Neuronal stem cell (in vitro differentiated cells): ENCODE results near the gene MRPL16. TPM values are rescaled to one million over a fixed set of nuclear protein-coding genes. Genes with fewer than 3 reads are reported as not detected.

ENCODE experiments used
- DNase-seq: peaks from one replicate; pipeline ENCODE4 v3.0.0-alpha.2; 2013; ENCODE audit warnings: low spot score
- H2AFZ ChIP-seq: one replicate; pipeline ENCODE4 v1.6.1; 2013; ENCODE audit warnings: mild to moderate bottlenecking, low read length, inconsistent platforms
- H2AK5ac ChIP-seq: 2 replicates; pipeline ENCODE4 v1.6.1; 2013; ENCODE audit warnings: low read depth, mild to moderate bottlenecking, inconsistent platforms, low read length, moderate library complexity, mixed read lengths
- H2BK120ac ChIP-seq: 2 replicates; pipeline ENCODE4 v1.6.1; 2013; ENCODE audit warnings: low read depth, mild to moderate bottlenecking, inconsistent platforms, low read length, moderate library complexity, mixed read lengths
- H2BK12ac ChIP-seq: one replicate; pipeline ENCODE4 v1.6.1; 2013; ENCODE audit warnings: low read length, inconsistent platforms
- H2BK15ac ChIP-seq: 2 replicates; pipeline ENCODE4 v1.6.1; 2013; ENCODE audit warnings: mild to moderate bottlenecking, low read length, inconsistent platforms, mixed read lengths
- H2BK5ac ChIP-seq: one replicate; pipeline ENCODE4 v1.6.1; 2013; ENCODE audit warnings: inconsistent platforms, mild to moderate bottlenecking, low read length, moderate library complexity
- H3K14ac ChIP-seq: one replicate; pipeline ENCODE4 v1.6.1; 2013; ENCODE audit warnings: low read length, inconsistent platforms
- H3K18ac ChIP-seq: 2 replicates; pipeline ENCODE4 v1.6.1; 2013; ENCODE audit warnings: low read length, inconsistent platforms
- H3K23ac ChIP-seq: 2 replicates; pipeline ENCODE4 v1.6.1; 2013; ENCODE audit warnings: low read depth, mild to moderate bottlenecking, mixed read lengths, low read length, inconsistent platforms; ENCODE audit not compliant: poor library complexity
- H3K27ac ChIP-seq: replicated peaks from 3 replicates; pipeline ENCODE4 v1.5.1; 2013; ENCODE audit warnings: low read length, inconsistent platforms
- H3K27me3 ChIP-seq, 3 experiments: 2 replicates each; pipeline ENCODE4 v1.6.1; 2013; ENCODE audit warnings: low read length in 3 of 3, mild to moderate bottlenecking in 2 of 3, inconsistent platforms in 1 of 3, low read depth in 1 of 3, mixed read lengths in 1 of 3, moderate library complexity in 1 of 3; ENCODE audit not compliant: control insufficient read depth in 3 of 3, insufficient read depth in 3 of 3
- H3K36me3 ChIP-seq, 2 donors: replicated peaks in 1 of 2; 2 replicates each; pipeline ENCODE4 v1.6.1; 2013; ENCODE audit warnings: low read length in 2 of 2; ENCODE audit not compliant: control insufficient read depth in 2 of 2, insufficient read depth in 2 of 2
- H3K4ac ChIP-seq: 2 replicates; pipeline ENCODE4 v1.6.1; 2013; ENCODE audit warnings: inconsistent platforms, mild to moderate bottlenecking, low read length, moderate library complexity
- H3K4me1 ChIP-seq, 2 donors: 1 replicate in 1 of 2; 2 replicates in 1 of 2; pipeline ENCODE4 v1.6.1; 2013; ENCODE audit warnings: low read length in 2 of 2, low read depth in 1 of 2; ENCODE audit not compliant: control insufficient read depth in 2 of 2, insufficient read depth in 1 of 2
- H3K4me2 ChIP-seq: one replicate; pipeline ENCODE4 v1.6.1; 2013; ENCODE audit warnings: mild to moderate bottlenecking, low read length, inconsistent platforms; ENCODE audit not compliant: insufficient read depth, poor library complexity, severe bottlenecking
- H3K4me3 ChIP-seq, 2 donors: 2 replicates each; pipeline ENCODE4 v1.5.1; 2013; ENCODE audit warnings: low read length in 2 of 2, mild to moderate bottlenecking in 2 of 2, inconsistent platforms in 1 of 2, moderate library complexity in 1 of 2
- H3K79me1 ChIP-seq: one replicate; pipeline ENCODE4 v1.6.1; 2013; ENCODE audit warnings: low read depth, mild to moderate bottlenecking, inconsistent platforms, low read length, moderate library complexity
- H3K9ac ChIP-seq: one replicate; pipeline ENCODE4 v1.6.1; 2013; ENCODE audit warnings: mild to moderate bottlenecking, low read depth, low read length, inconsistent platforms; ENCODE audit not compliant: poor library complexity
- H3K9me3 ChIP-seq, 2 donors: replicated peaks in 1 of 2; 2 replicates each; pipeline versions ENCODE3 to v1.6.1; 2013; ENCODE audit warnings: low read length in 2 of 2, mild to moderate bottlenecking in 2 of 2, inconsistent platforms in 1 of 2, low read depth in 1 of 2, mixed read lengths in 1 of 2, moderate library complexity in 1 of 2; ENCODE audit not compliant: control insufficient read depth in 2 of 2, insufficient read depth in 1 of 2
- H4K8ac ChIP-seq: one replicate; pipeline ENCODE4 v1.6.1; 2013; ENCODE audit warnings: low read depth, mild to moderate bottlenecking, inconsistent platforms, low read length, moderate library complexity
- H4K91ac ChIP-seq: one replicate; pipeline ENCODE4 v1.6.1; 2013; ENCODE audit warnings: low read length, low read depth, mild to moderate bottlenecking, inconsistent platforms; ENCODE audit not compliant: poor library complexity
- WGBS, 2 donors: extraction: QIAGEN DNeasy Blood & Tissue Kit; methylation state at CpG; one replicate each; pipeline ENCODE4 v1.1.7; 2013; ENCODE audit warnings: missing lambda C conversion rate in 2 of 2, mixed read lengths in 1 of 2; ENCODE audit not compliant: insufficient read length in 2 of 2, insufficient replicate concordance in 1 of 2; ENCODE audit errors: extremely low coverage in 2 of 2; 5-methylcytosine and 5-hydroxymethylcytosine counted together
- polyA plus RNA-seq, 2 experiments: library from polyadenylated mRNA; stranded (reverse); fragments of 200-250 nt; gene quantifications; one replicate each; pipeline ENCODE4 v1.2.3, GENCODE V29; 2013

MRPL16 gene
- polyA plus RNA-seq (2013, experiment 1 of 2): 42.5 TPM
- 41.2 TPM for polyA plus RNA-seq (2013, experiment 2 of 2)

DNA sequence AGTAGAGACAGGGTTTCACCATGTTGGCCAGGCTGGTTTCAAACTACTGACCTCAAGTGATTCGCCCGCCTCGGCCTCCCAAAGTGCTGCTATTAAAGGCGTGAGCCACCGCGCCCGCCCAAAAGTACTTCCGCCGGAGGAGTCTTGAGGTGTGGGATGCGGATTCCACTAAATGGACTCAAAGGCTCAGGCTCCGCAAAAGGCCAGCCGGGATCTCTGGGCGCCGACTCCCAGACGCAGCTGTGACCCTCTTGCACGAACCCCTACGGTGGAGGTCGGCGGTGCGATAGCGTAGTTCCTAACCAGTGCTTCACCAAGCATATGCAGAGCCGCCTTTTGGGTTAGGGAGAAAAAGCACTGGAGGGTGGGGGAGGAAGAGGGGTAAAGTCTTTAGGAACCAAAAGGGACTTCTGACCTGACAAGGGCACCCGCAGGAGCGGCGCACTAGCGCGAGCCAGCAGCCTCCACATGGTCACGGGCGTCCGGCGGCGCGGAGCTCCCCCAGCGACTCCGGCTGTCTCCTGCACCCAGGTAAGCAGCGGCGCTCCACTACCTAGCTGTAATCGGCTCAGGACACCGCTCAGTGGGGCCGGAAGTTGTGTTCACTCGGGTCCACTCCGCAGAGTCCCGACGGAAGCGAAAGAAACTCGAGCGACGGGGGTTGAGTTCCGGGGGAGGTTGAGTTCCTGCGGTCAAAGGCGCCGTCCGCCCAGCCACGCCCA is at the start of gene MRPL16:
Gene MRPL16, minus strand, starts transcription at position 590 of the 722 bp plus-strand sequence. Its CDS starts 120 bp downstream, at position 470.
- H3K9ac ChIP-seq: peak within 1 kb of the TSS; percentile 90
- peaks cover 4% of the 10 kb centered on the region for H3K79me1 ChIP-seq
- H4K8ac ChIP-seq: no peak within 1 kb of the TSS
- H3K14ac ChIP-seq: peak within 1 kb of the TSS; percentile 39
- H3K4me2 ChIP-seq: peak within 1 kb of the TSS; percentile 65
- H3K27ac ChIP-seq: no peak within 1 kb of the TSS
- peak within 1 kb of the TSS; percentile 72 to 83 for H3K4me3 ChIP-seq
- peak; percentile 83 for DNase-seq
- no peak within 1 kb of the TSS for H3K4ac ChIP-seq
- H3K23ac ChIP-seq: peak within 1 kb of the TSS; percentile 20
- H2BK15ac ChIP-seq: no peak within 1 kb of the TSS
- no peaks in the 10 kb centered on the region for H3K9me3 ChIP-seq
- peak within 1 kb of the TSS; percentile 94 for H2AFZ ChIP-seq
- H2BK120ac ChIP-seq: no peak within 1 kb of the TSS
- no peak within 1 kb of the TSS for H2AK5ac ChIP-seq
- peaks cover 0 to 2% of the 10 kb centered on the region in 2 donors for H3K4me1 ChIP-seq
- H4K91ac ChIP-seq: no peak within 1 kb of the TSS
- no peak within 1 kb of the TSS for H2BK5ac ChIP-seq
- peak within 1 kb of the TSS; percentile 88 for H3K18ac ChIP-seq
- peaks cover 13 to 36% of the 10 kb centered on the region in 2 donors for H3K36me3 ChIP-seq
- no CpG with 5 or more reads among the region's 54 CpGs for WGBS, 2 donors
- peaks cover 0 to 5% (median 0%) of the 10 kb centered on the region in 3 experiments for H3K27me3 ChIP-seq
- H2BK12ac ChIP-seq: no peak within 1 kb of the TSS

DNA sequence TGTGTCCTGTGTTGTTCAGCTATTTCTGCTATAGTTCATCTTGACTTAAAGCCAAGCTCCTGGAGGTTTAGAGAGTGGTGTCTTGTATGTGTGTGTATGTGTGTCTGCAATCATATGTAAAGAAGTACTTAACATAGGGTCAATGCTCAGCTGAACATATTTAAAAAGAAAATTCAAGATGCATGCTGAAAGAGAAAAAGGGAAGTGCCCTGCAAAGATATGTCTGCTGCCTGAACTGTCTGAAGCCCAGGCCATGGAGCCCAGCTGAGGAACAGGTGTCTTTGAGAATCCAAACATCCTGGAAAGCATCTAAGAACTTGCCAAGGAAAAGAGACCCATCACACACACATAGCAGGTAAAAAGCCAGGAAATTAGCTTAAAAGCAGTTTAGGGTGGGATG is 49.1 kb upstream of the MRPL16 start:
- no peak overlapping the region for H2BK5ac ChIP-seq
- H3K4me1 ChIP-seq: no peaks in the 10 kb centered on the region
- H2BK12ac ChIP-seq: no peak overlapping the region
- no peak overlapping the region for H3K4me2 ChIP-seq
- H3K4ac ChIP-seq: no peak overlapping the region
- no peaks in the 10 kb centered on the region for H3K9me3 ChIP-seq
- no peak for DNase-seq
- no peak overlapping the region for H4K8ac ChIP-seq
- no peaks in the 10 kb centered on the region for H3K79me1 ChIP-seq
- H3K27me3 ChIP-seq: no peaks in the 10 kb centered on the region
- H3K9ac ChIP-seq: no peak overlapping the region
- H2AFZ ChIP-seq: no peak overlapping the region
- no peak overlapping the region for H2BK15ac ChIP-seq
- no peaks in the 10 kb centered on the region for H3K36me3 ChIP-seq
- H2AK5ac ChIP-seq: no peak overlapping the region
- no peak overlapping the region for H3K14ac ChIP-seq
- no peak overlapping the region for H2BK120ac ChIP-seq
- no peak overlapping the region for H3K4me3 ChIP-seq
- H3K23ac ChIP-seq: no peak overlapping the region
- no peak overlapping the region for H3K18ac ChIP-seq
- H4K91ac ChIP-seq: no peak overlapping the region
- H3K27ac ChIP-seq: no peak overlapping the region

DNA sequence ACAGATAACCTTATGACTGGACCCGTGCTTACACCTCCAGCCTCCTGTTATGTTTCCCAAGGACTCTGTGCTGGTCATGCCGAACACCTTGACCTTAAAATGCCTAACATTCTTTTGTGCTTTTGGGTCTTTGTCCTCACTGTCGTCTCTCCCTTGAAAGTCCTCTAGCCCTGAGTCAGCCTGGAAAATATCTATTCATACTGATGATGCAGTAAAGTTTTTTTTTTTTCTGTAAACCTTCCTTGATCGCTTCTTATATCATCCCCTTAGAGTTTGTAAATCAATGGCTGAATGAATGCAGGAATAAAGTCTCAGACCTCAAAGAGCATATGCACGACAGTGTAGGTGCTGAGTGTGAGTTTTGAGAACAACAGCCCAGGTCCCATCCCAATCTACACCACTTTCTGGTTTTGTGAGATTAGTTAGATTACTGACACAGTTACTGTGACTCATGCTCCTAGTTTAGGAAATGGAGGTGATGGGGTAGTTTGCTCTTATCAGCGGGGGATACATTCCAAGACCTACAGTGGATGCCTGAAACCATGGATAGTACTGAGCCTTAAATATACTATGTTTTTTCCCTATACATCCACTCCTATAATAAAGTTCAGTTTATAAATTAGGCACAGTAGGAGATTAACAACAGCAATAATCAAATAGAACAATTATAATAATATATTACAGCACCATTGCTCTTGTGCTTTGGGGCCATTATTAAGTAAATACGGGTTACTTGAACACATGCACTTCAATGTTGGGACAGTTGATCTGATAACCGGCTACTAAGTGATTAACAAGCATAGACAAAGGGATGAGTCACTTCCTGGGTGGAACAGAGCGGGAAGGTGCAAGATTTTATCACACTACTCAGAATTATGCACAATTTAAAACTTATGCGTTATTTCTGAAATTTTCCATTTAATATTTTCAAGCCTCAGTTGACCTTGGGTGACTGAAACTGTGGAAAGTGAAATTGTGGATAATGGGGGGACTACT is 47.2 kb upstream of the MRPL16 start:
- Histone ChIP-seq H2BK5ac (no peak overlapping the region), H3K14ac (no peak overlapping the region), H4K91ac (no peak overlapping the region), H3K23ac (no peak overlapping the region), H2AFZ (no peak overlapping the region), H3K36me3 (no peaks in the 10 kb centered on the region), H3K4ac (no peak overlapping the region), H3K18ac (no peak overlapping the region), H4K8ac (no peak overlapping the region), H3K4me3 (no peak overlapping the region), H2AK5ac (no peak overlapping the region), H2BK15ac (no peak overlapping the region), H3K79me1 (no peaks in the 10 kb centered on the region), H3K27ac (no peak overlapping the region), H2BK120ac (no peak overlapping the region), H3K9me3 (no peaks in the 10 kb centered on the region), H3K4me1 (no peaks in the 10 kb centered on the region), H3K9ac (no peak overlapping the region), H2BK12ac (no peak overlapping the region), H3K27me3 (no peaks in the 10 kb centered on the region), H3K4me2 (no peak overlapping the region)
- no peak for DNase-seq
- no CpG with 5 or more reads among the region's 10 CpGs for WGBS, 2 donors

DNA sequence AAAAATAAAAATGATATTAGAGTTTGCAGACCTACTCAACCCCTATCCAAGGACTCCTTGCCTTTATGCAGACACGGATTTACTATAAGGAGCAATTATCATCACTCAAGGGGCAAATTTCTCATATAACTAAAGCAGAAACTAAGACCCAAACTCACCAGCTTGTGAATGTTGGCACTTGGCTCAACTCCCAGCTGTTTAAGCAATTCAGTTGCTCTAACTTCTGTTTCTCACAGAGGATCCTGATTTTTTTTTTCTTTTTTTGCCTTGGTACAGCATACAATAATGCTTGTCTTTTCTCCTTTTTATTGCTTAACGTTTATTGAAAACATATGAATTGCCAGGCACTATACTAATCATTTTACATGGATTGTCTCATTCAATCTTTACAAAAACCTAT is 44.3 kb upstream of the MRPL16 start:
- Histone ChIP-seq H3K4me2 (no peak overlapping the region), H3K79me1 (no peaks in the 10 kb centered on the region), H3K4me1 (no peaks in the 10 kb centered on the region), H3K4me3 (no peak overlapping the region), H2BK12ac (no peak overlapping the region), H3K23ac (no peak overlapping the region), H2BK15ac (no peak overlapping the region), H3K18ac (no peak overlapping the region), H4K91ac (no peak overlapping the region), H4K8ac (no peak overlapping the region), H3K27ac (no peak overlapping the region), H3K4ac (no peak overlapping the region), H3K27me3 (no peaks in the 10 kb centered on the region), H3K9me3 (no peaks in the 10 kb centered on the region), H3K36me3 (no peaks in the 10 kb centered on the region), H3K14ac (no peak overlapping the region), H2BK120ac (no peak overlapping the region), H2AFZ (no peak overlapping the region), H2BK5ac (no peak overlapping the region), H2AK5ac (no peak overlapping the region), H3K9ac (no peak overlapping the region)
- whole genome bisulfite sequencing, 2 donors: no CpG with 5 or more reads among the region's 2 CpGs
- DNase-seq: no peak
